Liver (tissue), 9 donors: ENCODE results near the gene ATR. TPM values are rescaled to one million over a fixed set of nuclear protein-coding genes. Genes with fewer than 3 reads are reported as not detected.

ENCODE experiments used
- DNase-seq: peaks from one replicate; pipeline ENCODE4 v3.0.0-alpha.2; 2017; ENCODE audit warnings: low spot score
- H3K27ac ChIP-seq, 2 donors: one replicate each; pipeline ENCODE4 v1.7.0; 2013; ENCODE audit warnings: inconsistent platforms in 2 of 2, low read length in 2 of 2, control low read depth in 1 of 2, low read depth in 1 of 2, mild to moderate bottlenecking in 1 of 2
- H3K27me3 ChIP-seq, 4 donors: one replicate each; pipeline versions ENCODE4 v1.6.1 to v1.7.0; 2013; ENCODE audit warnings: low read length in 3 of 4, inconsistent platforms in 1 of 4, mild to moderate bottlenecking in 1 of 4, moderate library complexity in 1 of 4; ENCODE audit not compliant: control insufficient read depth in 4 of 4, insufficient read depth in 4 of 4
- H3K36me3 ChIP-seq, 4 donors: one replicate each; pipeline versions ENCODE4 v1.6.1 to v1.7.0; 2013; ENCODE audit warnings: low read length in 3 of 4, mild to moderate bottlenecking in 3 of 4, low read depth in 1 of 4, moderate library complexity in 1 of 4; ENCODE audit not compliant: control insufficient read depth in 4 of 4, insufficient read depth in 3 of 4
- H3K4me1 ChIP-seq, 4 donors: one replicate each; pipeline versions ENCODE4 v1.6.1 to v1.7.0; 2013; ENCODE audit warnings: low read length in 3 of 4, mild to moderate bottlenecking in 3 of 4, moderate library complexity in 1 of 4; ENCODE audit not compliant: control insufficient read depth in 4 of 4, insufficient read depth in 4 of 4
- H3K4me3 ChIP-seq, 3 donors: one replicate each; pipeline versions ENCODE4 v1.6.1 to v1.7.0; 2013; ENCODE audit warnings: low read length in 3 of 3, control low read depth in 1 of 3, low read depth in 1 of 3, mild to moderate bottlenecking in 1 of 3
- H3K9ac ChIP-seq, 2 donors: one replicate each; pipeline ENCODE4 v1.7.0; 2013; ENCODE audit warnings: low read length in 2 of 2, mild to moderate bottlenecking in 2 of 2, moderate library complexity in 2 of 2, control low read depth in 1 of 2, low read depth in 1 of 2
- H3K9me3 ChIP-seq, 4 donors: one replicate each; pipeline versions ENCODE4 v1.6.1 to v1.7.0; 2013; ENCODE audit warnings: low read length in 3 of 4; ENCODE audit not compliant: control insufficient read depth in 4 of 4
- ATF3 ChIP-seq: IDR thresholded peaks from 2 replicates; pipeline ENCODE4 v1.6.1; 2016; ENCODE audit warnings: antibody characterized with exemption
- EGR1 ChIP-seq, 2 donors: IDR thresholded peaks; 2 replicates each; pipeline ENCODE4 v1.6.1; 2016 to 2018; ENCODE audit warnings: antibody characterized with exemption in 2 of 2, low read depth in 2 of 2
- FOXA1 ChIP-seq: IDR thresholded peaks from 2 replicates; pipeline ENCODE4 v1.6.1; 2016; ENCODE audit warnings: antibody characterized with exemption
- FOXA2 ChIP-seq: IDR thresholded peaks from 2 replicates; pipeline ENCODE4 v1.6.1; 2016; ENCODE audit warnings: antibody characterized with exemption
- GABPA ChIP-seq, 2 donors: IDR thresholded peaks in 1 of 2; conservative IDR thresholded peaks in 1 of 2; 2 replicates each; pipeline ENCODE4 v1.6.1; 2016; ENCODE audit warnings: antibody characterized with exemption in 2 of 2, mild to moderate bottlenecking in 1 of 2, moderate library complexity in 1 of 2
- HNF4G ChIP-seq: IDR thresholded peaks from 2 replicates; pipeline ENCODE4 v1.6.1; 2016; ENCODE audit warnings: antibody characterized with exemption
- JUND ChIP-seq, 2 donors: IDR thresholded peaks; 2 replicates each; pipeline ENCODE4 v1.6.1; 2016; ENCODE audit warnings: antibody characterized with exemption in 2 of 2
- MAX ChIP-seq: IDR thresholded peaks from 2 replicates; pipeline ENCODE4 v1.6.1; 2016; ENCODE audit warnings: antibody characterized with exemption
- NR2F2 ChIP-seq: IDR thresholded peaks from 2 replicates; pipeline ENCODE4 v1.6.1; 2016; ENCODE audit warnings: antibody characterized with exemption
- RXRA ChIP-seq, 2 donors: IDR thresholded peaks; 2 replicates each; pipeline ENCODE4 v1.6.1; 2017 to 2018; ENCODE audit warnings: antibody characterized with exemption in 2 of 2, mild to moderate bottlenecking in 1 of 2
- SP1 ChIP-seq: IDR thresholded peaks from 2 replicates; pipeline ENCODE4 v1.6.1; 2018; ENCODE audit warnings: antibody characterized with exemption, mild to moderate bottlenecking
- TAF1 ChIP-seq: conservative IDR thresholded peaks from 2 replicates; pipeline ENCODE4 v1.6.1; 2016; ENCODE audit warnings: antibody characterized with exemption, mild to moderate bottlenecking
- YY1 ChIP-seq: IDR thresholded peaks from 2 replicates; pipeline ENCODE4 v1.6.1; 2016; ENCODE audit warnings: antibody characterized with exemption, mild to moderate bottlenecking
- ZBTB33 ChIP-seq: IDR thresholded peaks from 2 replicates; pipeline ENCODE4 v1.6.1; 2016; ENCODE audit warnings: antibody characterized with exemption
- WGBS: extraction: QIAGEN DNeasy Blood & Tissue Kit; methylation state at CpG from one replicate; pipeline ENCODE4 v1.1.7; 2013; 5-methylcytosine and 5-hydroxymethylcytosine counted together
- polyA plus RNA-seq, 2 donors: library from polyadenylated mRNA; stranded (reverse) in 1 of 2; unstranded in 1 of 2; fragments of 200-250 nt in 1 of 2; fragments of >200 nt in 1 of 2; fragmentation: Nextera tagmentation in 1 of 2; extraction: Ambion mirVana in 1 of 2; gene quantifications; one replicate each; pipeline versions ENCODE4 v1.2.1 to v1.2.3, GENCODE V29; 2013 to 2015
- total RNA-seq, 2 donors: library from RNA; depleted of rRNA; stranded (reverse); fragments of >200 nt; gene quantifications; one replicate each; pipeline ENCODE4 v1.2.3, GENCODE V29; 2014
- TF ChIP-seq, protein P1 (sequence below): fragments of 150-350 bp; IDR thresholded peaks from 2 replicates; pipeline ENCODE4 v1.5.1; 2017; ENCODE audit warnings: improper control_type of control experiment, low read depth, low read length; ENCODE audit not compliant: missing input control
- TF ChIP-seq, protein P2 (sequence below): IDR thresholded peaks from 2 replicates; pipeline ENCODE4 v1.6.1; 2016; ENCODE audit warnings: antibody characterized with exemption, mild to moderate bottlenecking
- donor health status: healthy.
- donor health status: healthy.
- donor health status: healthy.
- donor health status: healthy.
- donor health status: healthy.

The ATR gene
- total and polyA plus RNA-seq, 4 donors = 5.0 to 21.5 (median 12.1) TPM

GRCh38 chr3:142523921-142524566, 54.5 kb downstream of the ATR start:
- H3K4me3 ChIP-seq = no peak overlapping the region
- WGBS = 89% methylated on average over 4 of the region's 4 CpGs
- peaks cover 0 to 4% (median 2%) of the 10 kb centered on the region in 4 donors for H3K9me3 ChIP-seq
- TF ChIP-seq, protein P1, sequence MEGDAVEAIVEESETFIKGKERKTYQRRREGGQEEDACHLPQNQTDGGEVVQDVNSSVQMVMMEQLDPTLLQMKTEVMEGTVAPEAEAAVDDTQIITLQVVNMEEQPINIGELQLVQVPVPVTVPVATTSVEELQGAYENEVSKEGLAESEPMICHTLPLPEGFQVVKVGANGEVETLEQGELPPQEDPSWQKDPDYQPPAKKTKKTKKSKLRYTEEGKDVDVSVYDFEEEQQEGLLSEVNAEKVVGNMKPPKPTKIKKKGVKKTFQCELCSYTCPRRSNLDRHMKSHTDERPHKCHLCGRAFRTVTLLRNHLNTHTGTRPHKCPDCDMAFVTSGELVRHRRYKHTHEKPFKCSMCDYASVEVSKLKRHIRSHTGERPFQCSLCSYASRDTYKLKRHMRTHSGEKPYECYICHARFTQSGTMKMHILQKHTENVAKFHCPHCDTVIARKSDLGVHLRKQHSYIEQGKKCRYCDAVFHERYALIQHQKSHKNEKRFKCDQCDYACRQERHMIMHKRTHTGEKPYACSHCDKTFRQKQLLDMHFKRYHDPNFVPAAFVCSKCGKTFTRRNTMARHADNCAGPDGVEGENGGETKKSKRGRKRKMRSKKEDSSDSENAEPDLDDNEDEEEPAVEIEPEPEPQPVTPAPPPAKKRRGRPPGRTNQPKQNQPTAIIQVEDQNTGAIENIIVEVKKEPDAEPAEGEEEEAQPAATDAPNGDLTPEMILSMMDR = no peak
- no peak for TF ChIP-seq SP1
- no peak for TF ChIP-seq TAF1
- no peak for TF ChIP-seq ZBTB33
- no peak for TF ChIP-seq MAX
- TF ChIP-seq NR2F2 = no peak
- no peak for TF ChIP-seq ATF3
- TF ChIP-seq GABPA (IDR thresholded peaks at IDR 0.05 in 1 of 2, conservative IDR thresholded peaks at IDR 0.05 in 1 of 2) = no peak
- TF ChIP-seq FOXA2 = no peak
- TF ChIP-seq HNF4G = no peak
- TF ChIP-seq FOXA1 = no peak
- no peak for TF ChIP-seq YY1
- TF ChIP-seq EGR1 (IDR thresholded peaks at IDR 0.05; ENCODE audit: low read depth in 2 of 2) = no peak
- TF ChIP-seq JUND (IDR thresholded peaks at IDR 0.05) = no peak
- peaks cover 0 to 16% (median 10%) of the 10 kb centered on the region in 4 donors for H3K36me3 ChIP-seq
- no peaks in the 10 kb centered on the region for H3K27me3 ChIP-seq
- H3K27ac ChIP-seq = no peak overlapping the region
- no peak for DNase-seq
- H3K9ac ChIP-seq = no peak overlapping the region
- no peaks in the 10 kb centered on the region for H3K4me1 ChIP-seq

DNA sequence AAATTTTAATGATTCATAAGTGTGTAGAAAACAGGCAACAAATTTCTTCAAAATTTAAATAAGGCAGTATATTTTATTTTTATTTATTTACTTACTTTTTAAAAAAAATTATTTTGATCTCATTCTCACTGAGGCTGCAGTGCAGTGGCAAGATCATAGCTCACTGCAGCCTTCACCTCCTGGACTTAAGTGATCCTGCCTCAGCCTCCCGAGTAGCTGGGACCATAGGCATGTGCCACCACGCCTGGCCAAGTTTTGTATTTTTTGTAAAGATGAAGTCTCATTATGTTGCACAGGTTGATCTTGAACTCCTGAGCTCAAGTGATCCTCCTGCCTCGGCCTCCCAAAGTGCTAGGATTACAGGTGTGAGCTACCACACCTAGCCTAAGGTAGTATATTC, 69.5 kb downstream of the ATR start:
- H3K27ac ChIP-seq = no peak overlapping the region
- peaks cover 2 to 12% (median 7%) of the 10 kb centered on the region in 4 donors for H3K36me3 ChIP-seq
- H3K9ac ChIP-seq = no peak overlapping the region
- H3K4me1 ChIP-seq = peaks cover 0 to 1% (median 0%) of the 10 kb centered on the region in 4 donors
- WGBS = 95% methylated on average over 3 of the region's 3 CpGs
- no peak overlapping the region for H3K4me3 ChIP-seq
- TF ChIP-seq GABPA (IDR thresholded peaks at IDR 0.05 in 1 of 2, conservative IDR thresholded peaks at IDR 0.05 in 1 of 2) (no peak), RXRA (IDR thresholded peaks at IDR 0.05) (no peak), ZBTB33 (no peak), NR2F2 (no peak), EGR1 (IDR thresholded peaks at IDR 0.05; ENCODE audit: low read depth in 2 of 2) (no peak), TAF1 (no peak), HNF4G (no peak), FOXA1 (no peak), SP1 (no peak), FOXA2 (no peak), ATF3 (no peak), MAX (no peak)
- TF ChIP-seq, protein P2, sequence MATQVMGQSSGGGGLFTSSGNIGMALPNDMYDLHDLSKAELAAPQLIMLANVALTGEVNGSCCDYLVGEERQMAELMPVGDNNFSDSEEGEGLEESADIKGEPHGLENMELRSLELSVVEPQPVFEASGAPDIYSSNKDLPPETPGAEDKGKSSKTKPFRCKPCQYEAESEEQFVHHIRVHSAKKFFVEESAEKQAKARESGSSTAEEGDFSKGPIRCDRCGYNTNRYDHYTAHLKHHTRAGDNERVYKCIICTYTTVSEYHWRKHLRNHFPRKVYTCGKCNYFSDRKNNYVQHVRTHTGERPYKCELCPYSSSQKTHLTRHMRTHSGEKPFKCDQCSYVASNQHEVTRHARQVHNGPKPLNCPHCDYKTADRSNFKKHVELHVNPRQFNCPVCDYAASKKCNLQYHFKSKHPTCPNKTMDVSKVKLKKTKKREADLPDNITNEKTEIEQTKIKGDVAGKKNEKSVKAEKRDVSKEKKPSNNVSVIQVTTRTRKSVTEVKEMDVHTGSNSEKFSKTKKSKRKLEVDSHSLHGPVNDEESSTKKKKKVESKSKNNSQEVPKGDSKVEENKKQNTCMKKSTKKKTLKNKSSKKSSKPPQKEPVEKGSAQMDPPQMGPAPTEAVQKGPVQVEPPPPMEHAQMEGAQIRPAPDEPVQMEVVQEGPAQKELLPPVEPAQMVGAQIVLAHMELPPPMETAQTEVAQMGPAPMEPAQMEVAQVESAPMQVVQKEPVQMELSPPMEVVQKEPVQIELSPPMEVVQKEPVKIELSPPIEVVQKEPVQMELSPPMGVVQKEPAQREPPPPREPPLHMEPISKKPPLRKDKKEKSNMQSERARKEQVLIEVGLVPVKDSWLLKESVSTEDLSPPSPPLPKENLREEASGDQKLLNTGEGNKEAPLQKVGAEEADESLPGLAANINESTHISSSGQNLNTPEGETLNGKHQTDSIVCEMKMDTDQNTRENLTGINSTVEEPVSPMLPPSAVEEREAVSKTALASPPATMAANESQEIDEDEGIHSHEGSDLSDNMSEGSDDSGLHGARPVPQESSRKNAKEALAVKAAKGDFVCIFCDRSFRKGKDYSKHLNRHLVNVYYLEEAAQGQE = no peak
- no peaks in the 10 kb centered on the region for H3K9me3 ChIP-seq
- H3K27me3 ChIP-seq = no peaks in the 10 kb centered on the region
- DNase-seq = no peak
